NCI-H510A treated with DMSO at 0.1 percent for 48 hours (cell line): ENCODE data around the gene ARHGEF1.

Source experiments
- DNase-seq: peaks from one replicate; lab custom pipeline; 2025; lab: John Stamatoyannopoulos, UW

The ARHGEF1 gene

DNA sequence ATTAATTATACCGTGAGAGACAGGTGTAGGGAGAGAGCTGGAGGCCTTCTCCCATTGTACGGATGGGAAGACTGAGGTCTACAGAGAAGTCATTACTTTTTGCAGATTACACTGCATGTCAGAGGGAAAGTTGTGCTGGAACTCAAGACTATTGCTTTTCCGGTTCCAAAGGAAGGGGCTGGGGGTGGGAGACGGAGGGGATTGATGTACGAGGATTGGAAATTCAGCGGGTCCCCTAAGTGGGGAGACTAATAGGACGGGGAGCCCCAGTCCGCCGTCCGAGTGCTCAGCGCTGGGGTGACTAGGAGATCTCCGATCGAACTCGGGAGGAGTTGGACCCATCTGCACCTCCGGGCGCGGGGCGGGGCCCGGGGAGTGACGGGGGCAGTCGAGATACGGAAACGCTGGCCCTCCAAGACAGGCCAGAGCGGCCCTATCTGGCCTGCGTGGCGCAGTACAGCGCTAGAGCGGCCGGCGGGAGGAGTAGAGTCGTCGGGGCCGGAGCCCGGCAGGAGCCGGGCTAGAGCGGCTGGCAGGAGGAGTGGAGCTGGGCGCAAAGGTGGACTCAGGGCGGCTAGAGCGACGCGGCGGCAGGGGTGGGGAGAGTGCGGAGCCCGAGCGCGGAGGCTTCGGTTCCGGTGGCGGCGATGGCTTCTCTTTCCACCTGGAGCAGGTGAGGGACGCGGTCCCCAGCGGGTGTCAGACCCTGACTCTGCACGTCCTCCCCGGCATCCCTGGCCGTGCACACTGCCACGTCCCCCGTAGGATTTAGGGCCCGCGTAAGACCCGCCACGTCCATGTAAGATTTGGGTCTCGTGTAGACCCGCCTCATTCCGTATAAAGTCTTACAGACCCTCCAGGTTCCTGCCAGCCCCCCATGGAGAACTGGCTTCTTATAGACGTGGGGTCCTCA lies 1.1 kb downstream of the ARHGEF1 start:
- peak; percentile 94 for DNase-seq

- DNase-seq: no peak
Measured at GRCh38 chr19:41886761-41887710, 4.1 kb downstream of the ARHGEF1 start.

- DNase-seq: peak; percentile 87
Measured at GRCh38 chr19:41887711-41888382, 4.9 kb downstream of the ARHGEF1 start.

DNA sequence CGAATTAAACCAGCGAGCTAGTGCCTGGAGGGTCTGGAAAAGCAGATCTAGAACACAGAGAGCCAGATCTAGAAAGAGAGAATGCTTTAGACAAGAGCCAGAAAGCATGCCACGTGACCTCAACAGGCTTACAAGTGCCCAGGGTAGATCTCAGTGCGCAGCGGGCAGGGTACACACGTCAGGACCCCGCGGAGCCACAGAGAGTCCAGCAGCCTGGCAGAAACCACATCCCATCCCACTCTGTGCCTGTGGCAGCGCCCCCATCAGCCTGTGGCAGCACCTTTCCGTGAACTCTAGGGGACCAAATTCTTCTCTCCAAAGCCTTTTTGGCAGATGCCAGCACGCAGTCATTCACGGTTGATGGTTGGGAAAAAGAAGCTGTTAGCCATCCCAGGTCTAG lies 5.9 kb downstream of the ARHGEF1 start:
- DNase-seq: no peak

DNA sequence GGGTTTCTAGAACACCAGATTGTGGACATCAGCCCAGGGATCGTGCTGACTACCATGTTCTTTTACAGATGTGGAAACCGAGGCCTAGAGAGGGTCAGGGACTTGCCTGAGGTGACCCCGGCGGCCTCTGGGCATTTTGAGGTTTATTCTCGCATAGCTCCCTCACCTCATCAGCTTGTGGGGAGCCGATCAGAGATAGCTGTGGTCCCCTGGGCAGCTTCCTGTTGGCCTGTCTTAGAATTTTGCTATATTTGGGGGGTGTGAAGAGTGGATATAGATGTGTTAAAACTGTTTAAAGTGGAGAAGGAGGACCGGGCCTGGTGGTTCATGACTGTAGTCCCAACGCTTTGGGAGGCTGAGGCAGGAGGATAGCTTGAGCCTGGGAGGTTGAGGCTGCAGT lies 6.9 kb downstream of the ARHGEF1 start:
- no peak for DNase-seq

GRCh38 chr19:41890936-41891335 lies 8.0 kb downstream of the ARHGEF1 start:
- DNase-seq: no peak

GRCh38 chr19:41892173-41892902 lies 9.4 kb downstream of the ARHGEF1 start:
- no peak for DNase-seq

GRCh38 chr19:41893899-41894298 lies 10.9 kb downstream of the ARHGEF1 start:
- DNase-seq: no peak

DNA sequence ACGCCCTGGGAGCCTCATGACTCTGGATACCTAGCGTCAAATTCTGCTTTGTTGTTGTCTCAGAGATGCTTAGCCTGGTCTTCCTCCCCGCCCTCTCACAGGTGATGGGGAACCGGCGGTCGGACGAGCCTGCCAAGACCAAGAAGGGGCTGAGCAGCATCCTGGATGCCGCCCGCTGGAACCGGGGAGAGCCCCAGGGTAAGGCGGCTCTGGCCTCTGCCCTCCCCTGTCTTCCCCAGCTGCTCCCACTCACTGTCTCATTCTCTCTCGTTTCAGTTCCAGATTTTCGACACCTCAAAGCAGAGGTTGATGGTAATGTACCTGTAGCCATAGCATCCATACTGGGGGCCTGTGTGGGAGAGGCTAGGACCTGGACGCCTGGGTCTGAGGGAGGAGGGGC lies 11.4 kb downstream of the ARHGEF1 start:
- no peak for DNase-seq

DNA sequence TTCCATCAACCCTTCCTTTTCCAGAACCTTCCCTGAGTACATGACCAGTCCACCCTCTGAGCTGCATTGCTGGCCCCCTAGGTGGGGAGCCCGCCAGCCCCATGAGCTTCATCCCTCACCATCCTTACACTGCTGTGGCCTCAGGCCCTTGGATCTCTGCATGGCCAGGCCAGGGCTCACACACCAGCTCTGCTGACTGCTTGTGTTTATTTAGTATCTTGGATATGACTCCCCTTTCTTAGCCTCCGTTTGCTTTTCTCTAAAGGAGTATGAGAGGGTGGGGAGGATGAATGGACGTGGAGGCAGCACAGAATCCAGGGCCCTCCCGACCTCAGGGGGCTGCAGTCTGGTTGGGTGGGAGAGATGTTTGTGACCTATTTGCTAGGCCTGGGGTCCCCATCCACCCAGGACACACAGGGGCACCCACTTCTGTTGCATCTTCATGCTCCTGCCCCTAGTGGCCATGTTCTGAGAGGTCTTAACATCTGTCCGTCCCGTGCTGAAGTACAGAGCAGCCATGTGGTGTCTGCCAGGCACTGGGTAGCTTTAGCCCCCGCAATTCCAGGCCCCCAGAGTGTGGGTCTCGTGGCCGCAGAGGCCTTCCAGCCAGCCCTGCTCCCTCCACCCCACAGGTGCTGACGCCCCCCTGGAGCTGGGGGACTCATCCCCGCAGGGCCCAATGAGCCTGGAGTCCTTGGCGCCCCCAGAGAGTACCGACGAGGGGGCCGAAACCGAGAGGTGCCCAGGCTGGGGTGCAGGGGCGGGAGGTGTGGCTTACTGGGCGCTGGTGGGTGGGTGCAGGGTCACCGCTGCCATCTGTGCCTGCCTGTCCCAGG lies 13.0 kb downstream of the ARHGEF1 start:
- no peak for DNase-seq

DNA sequence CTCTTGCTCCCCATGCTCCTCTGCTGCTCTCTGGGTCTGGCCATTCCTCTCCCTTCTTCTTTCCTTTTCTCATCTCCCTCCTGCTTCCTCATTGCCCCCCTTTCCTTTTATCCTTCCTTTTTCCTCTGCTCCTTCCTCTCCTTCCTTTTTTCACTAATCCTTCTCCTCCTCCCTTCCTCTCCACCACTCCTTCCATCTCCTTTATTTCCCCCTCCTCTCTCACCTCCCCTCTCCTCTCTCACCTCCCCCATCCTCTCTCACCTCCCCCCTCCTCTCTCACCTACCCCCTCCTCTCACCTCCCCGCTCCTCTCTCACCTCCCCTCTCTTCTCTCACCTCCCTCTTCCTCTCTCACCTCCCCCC lies 13.6 kb downstream of the ARHGEF1 start:
- no peak for DNase-seq

DNA sequence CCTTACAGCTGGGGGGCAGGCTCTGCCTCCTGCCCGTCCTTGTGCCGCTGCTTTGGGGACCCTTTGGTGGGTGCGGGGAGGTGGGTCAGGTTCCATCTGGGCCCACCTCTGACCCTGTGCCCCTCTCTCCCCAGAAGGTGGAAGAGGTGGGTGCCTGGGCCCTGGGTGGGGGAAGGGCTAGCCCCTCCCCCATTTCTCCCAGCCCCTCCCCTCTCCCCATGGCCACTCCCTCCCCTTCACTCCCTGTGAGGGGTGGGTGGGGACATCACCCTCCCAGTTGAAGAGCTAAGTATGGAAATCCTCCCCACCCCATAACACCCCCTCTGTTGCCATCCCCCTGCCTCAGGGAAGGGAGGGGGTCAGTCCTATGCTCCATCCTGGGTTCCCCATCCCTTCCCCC lies 14.2 kb downstream of the ARHGEF1 start:
- DNase-seq: no peak

- no peak for DNase-seq
Measured at GRCh38 chr19:41897820-41898219, 14.8 kb downstream of the ARHGEF1 start.

DNA sequence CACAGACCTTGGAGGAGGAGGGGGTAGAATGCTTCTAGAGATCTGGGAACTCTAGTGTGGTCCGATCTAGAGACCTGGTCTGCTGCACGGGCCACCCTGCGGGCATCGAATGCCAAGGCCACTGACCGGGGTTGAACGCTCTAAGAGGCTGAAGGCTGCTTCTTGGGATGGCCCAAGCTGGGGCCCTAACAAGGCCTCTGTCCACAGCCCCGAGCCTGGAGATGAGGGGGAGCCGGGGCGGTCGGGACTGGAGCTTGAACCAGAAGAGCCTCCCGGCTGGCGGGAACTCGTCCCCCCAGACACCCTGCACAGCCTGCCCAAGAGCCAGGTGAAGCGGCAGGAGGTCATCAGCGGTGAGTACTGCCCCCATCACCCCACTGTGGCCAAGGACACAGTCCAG lies 15.3 kb downstream of the ARHGEF1 start:
- no peak for DNase-seq

GRCh38 chr19:41901707-41902360 lies 18.9 kb downstream of the ARHGEF1 start:
- DNase-seq: no peak

GRCh38 chr19:41902594-41902993 lies 19.6 kb downstream of the ARHGEF1 start:
- DNase-seq: no peak

DNA sequence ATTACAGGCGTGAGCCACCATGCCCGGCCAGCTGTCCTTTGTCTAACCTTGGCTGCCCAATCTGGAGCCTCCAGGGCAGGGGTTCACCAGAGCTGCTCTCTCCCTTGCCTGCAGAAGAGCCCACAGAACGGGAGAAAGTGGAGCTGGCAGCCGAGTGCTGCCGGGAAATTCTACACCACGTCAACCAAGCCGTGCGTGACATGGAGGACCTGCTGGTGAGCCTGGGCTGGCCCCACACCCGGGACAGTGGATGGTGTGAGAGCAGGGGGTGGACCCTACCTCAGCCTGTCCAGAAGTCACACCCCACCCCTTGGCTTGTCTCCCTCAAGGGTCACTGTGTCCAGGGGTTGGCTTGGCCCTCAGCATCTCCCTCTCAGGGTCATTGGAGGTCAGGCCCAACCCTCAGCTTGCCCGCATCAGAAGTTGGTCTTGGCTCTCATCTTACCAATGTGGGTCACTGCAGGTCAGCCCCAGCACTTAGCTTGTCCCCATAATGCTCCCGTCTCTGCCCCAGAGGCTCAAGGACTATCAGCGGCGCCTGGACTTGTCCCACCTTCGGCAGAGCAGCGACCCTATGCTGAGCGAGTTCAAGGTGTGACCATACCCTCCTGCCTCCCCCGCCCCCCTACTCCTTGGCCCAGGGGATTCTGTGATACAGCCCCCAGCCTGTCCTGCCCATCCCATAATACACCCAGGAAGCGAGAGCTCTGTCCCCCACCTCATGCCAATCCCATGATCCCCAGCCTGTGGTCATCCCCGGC lies 20.4 kb downstream of the ARHGEF1 start:
- peak; percentile 28 for DNase-seq

DNA sequence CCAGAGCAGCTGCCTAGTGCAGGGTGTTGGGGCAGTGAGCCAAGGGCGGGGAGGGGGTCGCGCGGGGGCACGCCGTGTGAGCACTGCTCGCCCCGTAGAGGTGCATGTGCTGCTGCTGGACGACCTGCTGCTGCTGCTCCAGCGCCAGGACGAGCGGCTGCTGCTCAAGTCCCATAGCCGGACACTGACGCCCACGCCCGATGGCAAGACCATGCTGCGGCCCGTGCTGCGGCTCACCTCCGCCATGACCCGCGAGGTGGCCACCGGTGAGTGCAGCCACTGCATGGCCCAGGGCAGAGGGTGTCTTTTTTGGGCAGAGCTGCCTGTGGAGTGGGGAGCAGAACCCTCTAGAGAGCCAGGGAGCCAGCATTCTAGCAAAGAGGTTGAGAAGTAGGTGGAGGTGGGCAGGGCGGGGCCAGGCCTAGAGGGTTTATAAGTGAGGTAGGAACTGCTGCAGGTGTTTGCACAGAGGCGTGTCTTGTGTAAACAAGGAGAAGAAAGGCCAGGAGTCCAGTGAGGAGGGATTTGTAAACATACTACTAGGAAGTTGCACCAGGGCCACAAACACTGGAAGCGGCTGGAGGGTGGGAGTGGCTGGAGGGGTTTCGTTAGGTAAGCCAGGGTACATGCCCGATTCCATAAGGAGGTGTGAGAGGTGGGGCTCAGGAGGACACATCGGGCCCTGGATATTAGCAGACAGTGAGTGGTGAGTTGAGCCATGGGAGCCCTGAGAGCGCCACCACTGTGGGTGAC lies 21.3 kb downstream of the ARHGEF1 start:
- peak; percentile 97 for DNase-seq
